Right renal cortex interstitium (tissue), 3 donors: ENCODE results near the gene RAB13. TPM values are rescaled to one million over a fixed set of nuclear protein-coding genes. Genes with fewer than 3 reads are reported as not detected.
"Not testable (repeated sequence)": the region's sequence is repeated elsewhere in the genome, so short reads cannot be mapped to it uniquely, and the experiment has no call there.

Experiments used
- DNase-seq, 3 donors: peaks; one replicate each; pipeline ENCODE4 v3.0.0-alpha.2; 2013; ENCODE audit warnings: low read depth in 3 of 3, low spot score in 2 of 3
- polyA plus RNA-seq, 3 donors: library from polyadenylated mRNA; unstranded; fragments of 120-200 nt; gene quantifications; one replicate each; pipeline ENCODE4 v1.2.1, GENCODE V29; 2013; ENCODE audit not compliant: insufficient read length in 3 of 3

Gene RAB13
- 100 to 1,000 TPM; 178 to 193 (median 182) TPM for polyA plus RNA-seq

DNA sequence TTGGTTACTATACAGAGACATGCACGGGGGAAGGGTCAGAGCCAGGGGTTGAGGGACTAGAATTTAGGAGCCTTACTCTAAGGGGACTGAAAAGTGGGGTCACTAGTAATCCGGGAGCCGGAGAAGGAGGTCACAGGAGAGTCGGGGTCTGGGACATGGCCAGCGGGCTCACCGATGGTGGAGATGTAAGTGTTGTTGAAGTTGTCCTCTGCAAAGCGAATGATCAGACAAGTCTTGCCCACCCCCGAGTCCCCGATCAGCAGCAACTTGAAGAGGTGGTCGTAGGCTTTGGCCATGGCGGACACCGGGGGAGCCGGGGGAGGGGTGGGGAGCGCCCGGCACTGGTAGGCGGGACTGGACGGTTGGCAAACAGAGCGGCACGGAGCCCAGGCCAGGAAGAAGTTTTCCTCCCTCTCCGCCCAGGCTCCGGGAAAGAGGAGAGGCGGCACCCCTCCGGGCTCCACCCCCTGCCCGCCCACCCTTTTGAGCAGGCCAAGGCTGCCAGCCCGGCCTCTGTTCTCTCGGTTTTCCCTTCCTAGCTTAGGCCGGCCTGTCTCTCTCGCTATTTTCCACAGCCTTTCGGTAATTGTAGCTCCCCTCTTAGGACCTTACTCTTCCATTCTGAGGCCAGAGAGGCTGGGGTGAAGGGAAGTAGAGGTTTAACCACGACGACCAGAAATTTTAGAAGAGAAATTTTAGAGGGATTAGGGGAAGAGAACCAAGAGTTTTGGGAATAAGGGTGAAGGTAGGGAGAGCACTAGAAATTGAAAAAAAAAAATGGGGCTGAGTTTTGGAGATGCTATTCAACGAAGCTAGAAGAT is at the start of gene RAB13:
Gene RAB13 (minus strand): TSS at position 399 of the 821 bp plus-strand sequence. CDS start 103 bp downstream, at position 296.
- DNase-seq = peak in 2 of 3 donors; percentile 72 to 78

DNA sequence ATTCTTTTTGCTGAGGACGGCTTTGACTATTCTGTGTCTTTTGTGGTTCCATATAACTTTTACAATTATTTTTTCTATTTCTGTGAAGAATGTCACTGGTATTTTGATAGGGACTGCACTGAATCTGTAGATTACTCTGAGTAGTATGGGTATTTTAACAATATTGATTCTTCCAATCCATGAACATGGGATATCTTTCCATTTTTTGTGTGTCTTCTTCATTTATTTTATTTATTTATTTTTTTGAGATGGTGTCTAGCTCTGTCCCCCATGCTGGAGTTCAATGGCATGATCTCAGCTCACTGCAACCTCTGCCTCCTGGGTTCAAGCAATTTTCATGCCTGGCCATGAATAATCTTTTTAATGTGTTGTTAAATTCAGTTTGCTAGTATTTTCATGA is 47.6 kb upstream of the RAB13 start:
- DNase-seq = not testable (repeated sequence)

DNA sequence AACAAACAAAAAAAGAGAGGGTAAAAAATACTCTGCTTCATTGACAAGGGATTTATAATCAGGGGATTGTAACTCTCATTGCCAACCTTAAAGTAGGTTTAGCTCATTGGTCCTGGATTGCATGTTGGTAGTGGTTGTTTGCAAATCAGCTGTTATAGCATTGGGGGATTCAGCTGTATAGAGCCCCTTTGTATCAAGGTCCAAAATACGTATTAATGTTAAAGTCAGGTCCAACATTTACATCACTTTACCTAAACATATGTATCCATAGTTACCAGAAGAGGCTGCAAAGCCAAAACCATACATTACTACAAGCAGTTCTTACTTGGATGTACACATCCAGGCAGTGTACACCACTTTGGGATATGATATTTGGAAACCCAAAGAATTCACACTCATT is 33.8 kb upstream of the RAB13 start:
- DNase-seq = no peak

DNA sequence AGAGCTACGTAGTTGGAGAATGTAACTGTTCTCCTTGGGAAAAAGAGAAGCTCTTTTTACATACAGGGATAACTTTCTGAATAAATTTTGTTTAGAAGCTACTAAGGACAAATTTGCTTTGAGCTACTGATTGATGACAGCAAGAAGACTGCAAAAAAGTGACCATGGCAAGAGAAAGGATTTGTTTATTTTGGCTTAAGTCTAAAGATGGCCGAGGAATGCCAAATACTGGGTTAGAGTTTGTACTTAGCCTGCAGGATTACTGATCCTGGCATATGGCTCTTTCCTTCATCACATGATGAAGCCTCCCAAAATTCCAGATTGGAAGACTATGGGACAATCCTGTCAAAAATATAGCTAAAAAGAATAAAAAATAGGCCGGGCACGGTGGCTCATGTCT is 33.1 kb upstream of the RAB13 start:
- no peak for DNase-seq

- no peak for DNase-seq
Observed at GRCh38 chr1:154014154-154014907, 28.2 kb upstream of the RAB13 start.

DNA sequence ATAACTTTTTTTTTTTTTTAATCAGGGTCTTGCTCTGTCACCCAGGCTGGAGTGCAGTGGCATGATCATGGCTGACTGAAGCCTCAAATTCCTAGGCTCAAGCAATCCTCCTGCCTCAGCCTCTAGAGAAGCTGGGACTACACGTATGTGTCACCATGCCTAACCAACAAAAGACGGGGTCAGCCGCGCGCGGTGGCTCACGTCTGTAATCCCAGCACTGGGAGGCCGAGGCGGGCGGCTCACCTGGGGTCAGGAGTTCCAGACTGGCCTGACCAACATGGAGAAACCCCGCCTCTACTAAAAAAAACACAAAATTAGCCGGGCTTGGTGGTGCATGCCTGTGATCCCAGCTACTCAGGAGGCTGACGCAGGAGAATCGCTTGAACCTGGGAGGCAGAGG is 26.4 kb upstream of the RAB13 start:
- DNase-seq = not testable (repeated sequence)

DNA sequence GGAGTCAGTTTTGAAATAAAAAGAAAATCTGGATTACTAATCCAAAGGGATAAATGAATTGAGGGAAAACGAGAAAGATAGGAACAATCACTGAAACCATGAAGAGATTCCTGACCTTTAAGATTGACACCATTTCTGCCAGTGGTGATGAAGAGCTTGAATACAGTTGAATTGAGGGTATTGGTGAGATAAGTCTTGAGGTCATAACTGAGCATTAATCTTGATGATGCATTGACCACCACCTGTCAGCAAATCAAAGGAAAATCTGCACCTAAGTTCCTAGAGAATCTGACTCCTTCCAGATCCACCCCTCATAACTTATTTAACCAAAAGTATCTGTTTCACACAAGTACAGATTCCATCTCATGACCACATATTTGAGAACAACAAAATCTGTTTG is 26.0 kb upstream of the RAB13 start:
- no peak for DNase-seq

DNA sequence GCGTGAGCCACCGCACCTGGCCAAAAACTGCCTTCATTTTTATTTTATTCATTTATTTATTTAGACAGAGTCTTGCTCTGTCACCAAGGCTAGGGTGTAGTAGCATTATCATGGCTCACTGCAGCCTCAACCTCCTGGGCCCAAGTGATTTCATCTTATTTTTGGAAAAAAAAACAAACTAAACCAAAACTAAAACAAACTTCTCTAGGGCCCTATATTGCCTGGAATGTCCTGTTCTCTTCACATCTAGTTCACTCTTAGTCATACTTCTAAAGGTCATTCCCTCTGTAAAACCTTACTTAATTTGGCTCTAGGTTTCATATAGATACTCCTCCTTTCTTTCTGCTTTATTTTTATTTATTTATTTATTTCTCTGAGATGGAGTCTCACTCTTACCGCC is 20.0 kb upstream of the RAB13 start:
- DNase-seq = no peak

DNA sequence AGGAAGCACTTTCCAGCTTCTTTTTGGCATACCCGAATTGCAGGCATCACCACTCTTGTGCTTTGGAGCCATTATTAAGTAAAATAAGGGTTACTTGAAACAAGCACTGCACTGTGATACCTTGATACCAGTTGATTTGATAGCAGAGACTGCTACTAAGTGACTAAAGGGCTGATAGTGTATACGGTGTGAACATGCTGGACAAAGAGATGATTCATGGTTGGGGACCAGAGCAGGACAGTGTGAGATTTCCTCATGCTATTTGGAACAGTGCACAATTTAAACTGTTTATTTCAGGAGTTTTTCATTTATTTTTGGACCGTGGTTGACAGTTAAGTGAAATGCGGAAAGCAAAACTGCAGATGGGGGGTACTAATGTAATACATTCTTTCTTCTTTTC is 14.3 kb upstream of the RAB13 start:
- no peak for DNase-seq

- DNase-seq = not testable (repeated sequence)
Observed at GRCh38 chr1:153996882-153997281, 10.7 kb upstream of the RAB13 start.

GRCh38 chr1:153995640-153996039 is 9.5 kb upstream of the RAB13 start:
- no peak for DNase-seq

DNA sequence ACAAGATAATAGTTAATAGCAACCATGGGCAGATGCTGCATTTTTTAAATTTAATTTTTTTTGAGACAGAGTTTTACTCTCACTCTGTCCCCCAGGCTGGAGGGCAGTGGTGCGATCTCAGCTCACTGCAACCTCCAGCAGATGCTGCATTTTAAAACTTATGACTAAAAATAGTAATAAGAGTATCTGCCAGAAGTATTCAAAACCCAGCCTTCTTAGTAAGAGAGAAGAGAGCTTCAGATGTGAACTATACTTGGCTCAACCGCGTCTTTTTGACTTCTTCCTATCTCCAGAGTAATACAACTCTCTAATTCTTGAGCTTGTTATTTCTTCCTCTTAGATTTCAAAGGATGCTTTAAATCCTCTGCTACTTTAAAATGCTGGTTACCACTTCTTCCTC is 9.1 kb upstream of the RAB13 start:
- no peak for DNase-seq

DNA sequence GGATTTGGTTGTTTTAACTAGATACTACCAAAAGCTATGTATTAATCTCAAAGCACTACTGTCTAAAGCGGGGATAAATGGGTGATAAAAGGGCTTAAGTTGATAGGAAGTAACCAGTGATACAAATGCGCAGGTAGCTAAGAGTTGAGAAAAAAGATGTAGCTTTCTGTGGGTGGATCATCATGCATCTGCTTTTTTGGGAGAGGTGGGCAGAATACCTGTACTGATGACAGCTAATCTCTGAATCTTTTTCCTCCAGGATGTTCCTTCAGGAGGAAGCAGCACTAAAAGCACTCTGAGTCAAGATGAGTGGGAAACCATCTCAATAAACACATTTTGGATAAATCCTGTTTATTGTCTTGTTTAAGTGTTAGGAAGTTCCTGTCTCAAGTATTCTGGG is 5.7 kb upstream of the RAB13 start:
- DNase-seq = no peak

DNA sequence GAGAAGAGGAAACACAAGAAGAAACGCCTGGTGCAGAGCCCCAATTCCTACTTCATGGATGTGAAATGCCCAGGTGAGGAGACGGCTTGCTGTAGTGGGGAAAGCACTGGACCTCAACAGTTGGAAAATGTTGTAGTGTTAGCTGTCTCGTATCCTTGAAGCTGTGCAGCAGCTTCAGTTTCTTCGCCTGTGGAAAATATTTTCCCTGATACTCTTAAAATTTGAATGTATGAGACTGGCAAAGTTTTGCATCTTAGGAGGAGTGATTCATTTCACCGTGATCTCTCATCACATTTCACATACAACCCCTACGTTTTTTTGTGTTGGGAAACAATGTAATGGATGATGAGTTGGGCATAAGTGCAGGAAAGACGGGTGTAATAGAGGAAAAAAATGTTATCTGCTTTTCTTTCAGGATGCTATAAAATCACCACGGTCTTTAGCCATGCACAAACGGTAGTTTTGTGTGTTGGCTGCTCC is 5.1 kb upstream of the RAB13 start:
- DNase-seq = no peak

- DNase-seq = peak; percentile 97 to 98 (median 98)
Observed at GRCh38 chr1:153990468-153991150, 4.5 kb upstream of the RAB13 start, which contains the start of gene RPS27. Gene RPS27, plus strand, starts transcription at chr1:153990762. Its CDS starts 35 bp downstream, at chr1:153990797.

GRCh38 chr1:153987621-153988020 is 1.5 kb upstream of the RAB13 start:
- no peak for DNase-seq

- DNase-seq = no peak
Observed at GRCh38 chr1:153985341-153985912, 712 bp downstream of the RAB13 start.

DNA sequence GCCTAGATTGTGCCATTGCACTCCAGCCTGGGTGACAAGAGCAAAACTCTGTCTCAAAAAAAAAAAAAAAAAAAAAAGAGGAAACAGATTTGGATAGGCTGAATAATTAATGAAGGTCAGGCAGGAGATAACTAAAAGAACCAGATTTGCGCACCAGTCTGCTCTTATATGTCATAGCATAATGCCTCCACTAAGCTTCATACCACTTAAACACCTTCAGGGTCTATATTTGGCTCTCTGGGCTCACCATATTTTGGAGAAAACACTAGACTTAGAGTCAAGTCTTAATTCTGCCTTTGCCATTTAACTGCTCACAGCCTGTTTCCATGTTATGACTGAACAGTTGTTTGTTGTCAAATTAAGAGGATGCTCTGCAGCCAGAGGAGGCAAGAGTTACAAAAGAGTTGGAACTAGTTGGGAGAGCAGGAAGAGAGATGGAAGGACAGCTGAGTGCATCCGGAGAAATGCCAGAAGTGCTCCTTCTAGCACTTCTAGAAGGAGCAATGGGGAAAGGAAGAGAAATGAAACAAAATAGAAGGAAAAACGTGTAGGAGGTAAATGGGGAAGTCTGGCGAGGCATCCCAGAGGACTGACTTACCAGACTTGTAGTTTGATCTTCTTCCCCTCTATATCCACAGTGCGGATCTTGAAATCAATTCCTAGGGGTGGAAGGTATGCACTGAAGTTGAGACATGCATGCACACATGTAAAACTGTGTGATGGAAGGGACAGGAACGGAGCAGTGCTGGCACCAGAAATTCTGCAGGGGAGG is 1.8 kb downstream of the RAB13 start:
- DNase-seq = no peak

DNA sequence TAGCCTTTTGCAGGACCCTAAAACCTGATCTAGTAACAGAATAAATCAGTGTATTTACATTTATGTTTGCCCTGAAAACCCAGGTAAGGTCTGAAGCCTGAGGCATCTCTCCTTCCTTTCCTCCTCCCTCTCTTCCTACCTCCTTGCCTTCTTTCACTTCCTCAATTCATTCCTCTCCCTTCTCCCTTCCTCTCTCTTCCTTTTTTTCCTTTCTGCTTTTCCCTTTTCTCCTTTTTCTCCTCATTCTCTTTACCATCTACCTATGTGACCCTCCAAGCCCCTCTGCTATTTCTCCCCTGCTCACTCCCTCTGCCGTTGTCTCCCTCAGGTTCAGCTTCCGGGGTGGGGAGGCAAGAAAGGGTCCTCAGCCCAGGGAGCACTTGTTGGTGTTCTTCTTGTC is 4.4 kb downstream of the RAB13 start:
- not testable (repeated sequence) for DNase-seq

DNA sequence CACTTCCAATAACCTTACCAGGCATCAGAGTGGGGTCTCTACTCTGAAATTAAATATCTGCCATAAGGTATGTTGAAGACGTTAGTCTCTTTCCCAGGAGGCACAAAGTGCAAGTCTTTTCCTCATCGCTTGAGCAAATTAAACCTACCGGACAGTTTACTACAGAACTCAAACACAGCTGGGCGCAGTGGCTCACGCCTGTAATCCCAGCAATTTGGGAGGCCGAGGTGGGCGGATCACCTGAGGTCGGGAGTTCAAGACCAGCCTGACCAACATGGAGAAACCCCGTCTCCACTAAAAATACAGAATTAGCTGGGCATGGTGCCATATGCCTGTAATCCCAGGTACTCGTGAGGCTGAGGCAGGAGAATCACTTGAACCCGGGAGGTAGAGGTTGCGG is 7.0 kb downstream of the RAB13 start:
- not testable (repeated sequence) for DNase-seq
